GM23338 (cell line): ENCODE measurements around the gene QKI. TPM values are rescaled to one million over a fixed set of nuclear protein-coding genes. Genes with fewer than 3 reads are reported as not detected.

Experiments
- ATAC-seq: fragments of 200-7000 bp; cut with Tn5 transposase; 3 replicates; pipeline ENCODE4 v1.9.1; 2020
- DNase-seq: peaks from one replicate; pipeline ENCODE4 v3.0.0-alpha.2; 2015; ENCODE audit warnings: low spot score
- H2AFZ ChIP-seq: fragments of 200-600 bp; sonication (generic); 2 replicates; pipeline ENCODE4 v1.8.0; 2016; ENCODE audit warnings: antibody characterized with exemption, mild to moderate bottlenecking, moderate library complexity
- H3F3A ChIP-seq: fragments of 200-600 bp; sonication (generic); replicated peaks from 2 replicates; pipeline ENCODE4 v1.8.0; 2017; ENCODE audit warnings: antibody characterized with exemption, mixed run types, low read depth
- H3K27ac ChIP-seq: fragments of 200-600 bp; sonication (generic); 2 replicates; pipeline ENCODE4 v1.6.1; 2016; ENCODE audit warnings: low read depth
- H3K27me3 ChIP-seq: fragments of 200-600 bp; sonication (generic); 2 replicates; pipeline ENCODE4 v1.8.0; 2016; ENCODE audit warnings: mild to moderate bottlenecking, mixed run types, moderate library complexity; ENCODE audit not compliant: insufficient read depth
- H3K36me3 ChIP-seq: fragments of 200-600 bp; sonication (generic); 2 replicates; pipeline ENCODE4 v1.8.0; 2016; ENCODE audit warnings: mild to moderate bottlenecking; ENCODE audit not compliant: insufficient read depth
- H3K4me1 ChIP-seq: fragments of 200-600 bp; sonication (generic); 2 replicates; pipeline ENCODE4 v1.8.0; 2016; ENCODE audit warnings: mild to moderate bottlenecking, moderate library complexity; ENCODE audit not compliant: insufficient read depth
- H3K4me2 ChIP-seq: fragments of 200-600 bp; sonication (generic); 2 replicates; pipeline ENCODE4 v1.7.1; 2017; ENCODE audit warnings: mixed run types
- H3K4me3 ChIP-seq: fragments of 200-600 bp; sonication (generic); 2 replicates; pipeline ENCODE4 v1.6.1; 2016; ENCODE audit warnings: mixed run types
- H3K79me2 ChIP-seq: fragments of 200-600 bp; sonication (generic); replicated peaks from 2 replicates; pipeline ENCODE4 v1.8.0; 2017; ENCODE audit warnings: mild to moderate bottlenecking; ENCODE audit not compliant: insufficient read depth
- H3K9me2 ChIP-seq: fragments of 200-600 bp; sonication (generic); 2 replicates; pipeline ENCODE4 v1.8.0; 2017; ENCODE audit not compliant: insufficient read depth
- H4K20me1 ChIP-seq: fragments of 200-600 bp; sonication (generic); replicated peaks from 2 replicates; pipeline ENCODE4 v1.8.0; 2017; ENCODE audit warnings: mild to moderate bottlenecking; ENCODE audit not compliant: insufficient read depth
- H3K27ac Mint-ChIP-seq: 2 replicates; pipeline ENCODE4 v1.8.0; 2020; ENCODE audit warnings: inconsistent platforms, mild to moderate bottlenecking, moderate library complexity, mixed read lengths
- H3K27me3 Mint-ChIP-seq: 3 replicates; pipeline ENCODE4 v1.8.0; 2022; ENCODE audit warnings: low read depth, mild to moderate bottlenecking, moderate library complexity, mixed read lengths, inconsistent platforms; ENCODE audit not compliant: insufficient read depth, poor library complexity
- H3K36me3 Mint-ChIP-seq: 3 replicates; pipeline ENCODE4 v1.8.0; 2021; ENCODE audit warnings: low read depth, mild to moderate bottlenecking, inconsistent platforms, moderate library complexity, mixed read lengths
- H3K4me1 Mint-ChIP-seq: 3 replicates; pipeline ENCODE4 v1.8.0; 2020; ENCODE audit warnings: mild to moderate bottlenecking, inconsistent platforms, mixed read lengths
- H3K4me3 Mint-ChIP-seq: 3 replicates; pipeline ENCODE4 v1.8.0; 2021; ENCODE audit warnings: moderate library complexity, mild to moderate bottlenecking, inconsistent platforms, mixed read lengths
- H3K9me3 Mint-ChIP-seq: 3 replicates; pipeline ENCODE4 v1.8.0; 2020; ENCODE audit warnings: moderate library complexity, mild to moderate bottlenecking, inconsistent platforms, mixed read lengths
- EZH2 ChIP-seq: fragments of 200-600 bp; sonication (generic); IDR thresholded peaks from one replicate; pipeline ENCODE4 v1.8.0; 2017; ENCODE audit warnings: antibody characterized with exemption, mild to moderate bottlenecking, low read depth; ENCODE audit not compliant: unreplicated experiment
- EZH2phosphoT487 ChIP-seq: fragments of 200-600 bp; sonication (generic); IDR thresholded peaks from one replicate; pipeline ENCODE4 v1.8.1; 2018; ENCODE audit warnings: antibody characterized with exemption; ENCODE audit not compliant: unreplicated experiment
- JUNB ChIP-seq: IDR thresholded peaks from one replicate; pipeline ENCODE4 v1.6.1; 2016; ENCODE audit warnings: antibody characterized with exemption; ENCODE audit not compliant: unreplicated experiment
- NANOG ChIP-seq: IDR thresholded peaks from 2 replicates; pipeline ENCODE4 v1.6.1; 2016; ENCODE audit warnings: antibody characterized with exemption, borderline replicate concordance
- POLR2AphosphoS5 ChIP-seq: IDR thresholded peaks from 2 replicates; pipeline ENCODE4 v1.6.1; 2016; ENCODE audit warnings: antibody characterized with exemption, low read depth
- ZNF114 ChIP-seq: fragments of 250-450 bp; sonication (Bioruptor Pico); IDR thresholded peaks from 2 replicates; pipeline ENCODE4 v1.5.0; 2020; ENCODE audit warnings: mild to moderate bottlenecking, moderate library complexity
- polyA plus RNA-seq: library from polyadenylated mRNA; unstranded; fragments of >200 nt; fragmentation: Nextera tagmentation; extraction: Ambion mirVana; gene quantifications from 2 replicates; pipeline ENCODE4 v1.2.1, GENCODE V29; 2016
- total RNA-seq: library from RNA; depleted of rRNA; stranded (reverse); fragments of >200 nt; shearing (Covaris generic); gene quantifications from 2 replicates; pipeline ENCODE4 v1.2.3, GENCODE V29; 2014
- TF ChIP-seq, protein P1 (sequence below): fragments of 250-450 bp; sonication (Bioruptor Pico); IDR thresholded peaks from 2 replicates; pipeline ENCODE4 v1.5.0; 2020; ENCODE audit warnings: mild to moderate bottlenecking, moderate library complexity
- TF ChIP-seq, protein P2 (sequence below): IDR thresholded peaks from 2 replicates; pipeline ENCODE4 v1.6.1; 2016; ENCODE audit warnings: antibody characterized with exemption

QKI gene
- total and polyA plus RNA-seq, 2 experiments from 2014 or later, result 60.8 to 159 TPM

DNA sequence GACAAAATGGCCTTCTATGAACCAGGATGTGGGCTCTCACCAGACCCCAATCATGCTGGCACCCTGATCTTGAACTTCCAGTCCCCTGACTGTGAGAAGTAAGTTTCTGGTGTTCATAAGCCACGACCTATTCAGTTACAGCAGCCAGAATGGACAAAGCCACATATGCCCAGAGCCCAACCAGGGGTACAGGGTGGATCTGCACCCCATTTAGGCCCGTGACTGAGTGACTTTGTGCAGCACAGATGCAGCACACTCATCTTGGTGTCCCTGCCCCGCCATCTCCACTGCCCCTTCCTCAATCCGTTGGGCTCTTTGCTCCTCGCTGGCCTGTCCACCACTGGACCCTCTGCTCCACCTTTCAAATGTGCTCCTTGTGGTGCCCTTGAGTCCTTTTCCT lies 205.6 kb downstream of the QKI start (continued):
- TF ChIP-seq, protein P1, sequence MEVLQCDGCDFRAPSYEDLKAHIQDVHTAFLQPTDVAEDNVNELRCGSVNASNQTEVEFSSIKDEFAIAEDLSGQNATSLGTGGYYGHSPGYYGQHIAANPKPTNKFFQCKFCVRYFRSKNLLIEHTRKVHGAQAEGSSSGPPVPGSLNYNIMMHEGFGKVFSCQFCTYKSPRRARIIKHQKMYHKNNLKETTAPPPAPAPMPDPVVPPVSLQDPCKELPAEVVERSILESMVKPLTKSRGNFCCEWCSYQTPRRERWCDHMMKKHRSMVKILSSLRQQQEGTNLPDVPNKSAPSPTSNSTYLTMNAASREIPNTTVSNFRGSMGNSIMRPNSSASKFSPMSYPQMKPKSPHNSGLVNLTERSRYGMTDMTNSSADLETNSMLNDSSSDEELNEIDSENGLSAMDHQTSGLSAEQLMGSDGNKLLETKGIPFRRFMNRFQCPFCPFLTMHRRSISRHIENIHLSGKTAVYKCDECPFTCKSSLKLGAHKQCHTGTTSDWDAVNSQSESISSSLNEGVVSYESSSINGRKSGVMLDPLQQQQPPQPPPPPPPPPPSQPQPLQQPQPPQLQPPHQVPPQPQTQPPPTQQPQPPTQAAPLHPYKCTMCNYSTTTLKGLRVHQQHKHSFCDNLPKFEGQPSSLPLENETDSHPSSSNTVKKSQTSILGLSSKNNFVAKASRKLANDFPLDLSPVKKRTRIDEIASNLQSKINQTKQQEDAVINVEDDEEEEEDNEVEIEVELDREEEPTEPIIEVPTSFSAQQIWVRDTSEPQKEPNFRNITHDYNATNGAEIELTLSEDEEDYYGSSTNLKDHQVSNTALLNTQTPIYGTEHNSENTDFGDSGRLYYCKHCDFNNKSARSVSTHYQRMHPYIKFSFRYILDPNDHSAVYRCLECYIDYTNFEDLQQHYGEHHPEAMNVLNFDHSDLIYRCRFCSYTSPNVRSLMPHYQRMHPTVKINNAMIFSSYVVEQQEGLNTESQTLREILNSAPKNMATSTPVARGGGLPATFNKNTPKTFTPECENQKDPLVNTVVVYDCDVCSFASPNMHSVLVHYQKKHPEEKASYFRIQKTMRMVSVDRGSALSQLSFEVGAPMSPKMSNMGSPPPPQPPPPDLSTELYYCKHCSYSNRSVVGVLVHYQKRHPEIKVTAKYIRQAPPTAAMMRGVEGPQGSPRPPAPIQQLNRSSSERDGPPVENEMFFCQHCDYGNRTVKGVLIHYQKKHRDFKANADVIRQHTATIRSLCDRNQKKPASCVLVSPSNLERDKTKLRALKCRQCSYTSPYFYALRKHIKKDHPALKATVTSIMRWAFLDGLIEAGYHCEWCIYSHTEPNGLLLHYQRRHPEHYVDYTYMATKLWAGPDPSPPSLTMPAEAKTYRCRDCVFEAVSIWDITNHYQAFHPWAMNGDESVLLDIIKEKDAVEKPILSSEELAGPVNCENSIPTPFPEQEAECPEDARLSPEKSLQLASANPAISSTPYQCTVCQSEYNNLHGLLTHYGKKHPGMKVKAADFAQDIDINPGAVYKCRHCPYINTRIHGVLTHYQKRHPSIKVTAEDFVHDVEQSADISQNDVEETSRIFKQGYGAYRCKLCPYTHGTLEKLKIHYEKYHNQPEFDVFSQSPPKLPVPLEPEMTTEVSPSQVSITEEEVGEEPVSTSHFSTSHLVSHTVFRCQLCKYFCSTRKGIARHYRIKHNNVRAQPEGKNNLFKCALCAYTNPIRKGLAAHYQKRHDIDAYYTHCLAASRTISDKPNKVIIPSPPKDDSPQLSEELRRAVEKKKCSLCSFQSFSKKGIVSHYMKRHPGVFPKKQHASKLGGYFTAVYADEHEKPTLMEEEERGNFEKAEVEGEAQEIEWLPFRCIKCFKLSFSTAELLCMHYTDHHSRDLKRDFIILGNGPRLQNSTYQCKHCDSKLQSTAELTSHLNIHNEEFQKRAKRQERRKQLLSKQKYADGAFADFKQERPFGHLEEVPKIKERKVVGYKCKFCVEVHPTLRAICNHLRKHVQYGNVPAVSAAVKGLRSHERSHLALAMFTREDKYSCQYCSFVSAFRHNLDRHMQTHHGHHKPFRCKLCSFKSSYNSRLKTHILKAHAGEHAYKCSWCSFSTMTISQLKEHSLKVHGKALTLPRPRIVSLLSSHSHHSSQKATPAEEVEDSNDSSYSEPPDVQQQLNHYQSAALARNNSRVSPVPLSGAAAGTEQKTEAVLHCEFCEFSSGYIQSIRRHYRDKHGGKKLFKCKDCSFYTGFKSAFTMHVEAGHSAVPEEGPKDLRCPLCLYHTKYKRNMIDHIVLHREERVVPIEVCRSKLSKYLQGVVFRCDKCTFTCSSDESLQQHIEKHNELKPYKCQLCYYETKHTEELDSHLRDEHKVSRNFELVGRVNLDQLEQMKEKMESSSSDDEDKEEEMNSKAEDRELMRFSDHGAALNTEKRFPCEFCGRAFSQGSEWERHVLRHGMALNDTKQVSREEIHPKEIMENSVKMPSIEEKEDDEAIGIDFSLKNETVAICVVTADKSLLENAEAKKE (CRISPR knock-in tag), result no peak
- TF ChIP-seq NANOG, result no peak

DNA sequence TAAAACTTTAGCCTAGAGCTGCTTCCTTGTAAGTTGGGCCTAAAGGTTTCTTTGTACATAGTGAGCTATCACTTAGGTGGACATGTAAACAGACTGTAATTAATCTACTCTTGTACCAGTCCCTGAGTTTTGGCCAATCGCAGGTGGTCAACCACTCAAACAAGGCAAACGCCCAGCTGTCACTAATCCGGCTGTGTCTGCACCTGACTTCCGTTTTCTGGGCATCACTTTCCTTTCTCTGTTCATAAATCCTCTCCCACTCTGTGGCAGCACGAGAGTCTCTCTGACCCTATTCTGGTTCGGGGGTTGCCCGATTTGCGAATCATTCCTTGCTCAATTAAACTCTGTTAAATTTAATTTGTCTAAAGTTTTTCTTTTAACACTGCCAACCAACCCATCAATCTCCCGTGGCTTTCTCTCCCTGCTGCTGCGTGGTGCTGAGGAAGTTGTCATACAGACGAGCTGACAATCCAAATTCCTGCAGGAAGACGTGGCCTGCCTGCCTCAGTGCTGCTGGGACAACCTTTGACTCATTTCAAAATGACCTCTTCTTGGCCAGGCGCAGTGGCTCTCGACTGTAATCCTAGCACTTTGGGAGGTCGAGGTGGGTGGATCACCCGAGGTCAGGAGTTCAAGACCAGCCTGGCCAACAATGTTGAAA lies 206.3 kb downstream of the QKI start:
- DNase-seq, result no peak
- Histone ChIP-seq H3K27ac (no peak overlapping the region), H3K9me2 (0 out of 2 replicates have a peak, but pooled peaks cover 4% of the 10 kb centered on the region), H3K36me3 (no peaks in the 10 kb centered on the region), H3K4me1 (no peaks in the 10 kb centered on the region), H3K4me2 (no peak overlapping the region), H3K79me2 (no peaks in the 10 kb centered on the region), H2AFZ (no peak overlapping the region), H3K27me3 (no peaks in the 10 kb centered on the region), H4K20me1 (no peaks in the 10 kb centered on the region), H3F3A (no peaks in the 10 kb centered on the region), H3K4me3 (no peak overlapping the region)
- no peaks in the 10 kb centered on the region for H3K36me3 Mint-ChIP-seq
- H3K4me1 Mint-ChIP-seq, result peaks cover under 1% of the 10 kb centered on the region; the same call in 2 of the 3 replicates
- no peaks in the 10 kb centered on the region; the same call in 1 of the 3 replicates for H3K9me3 Mint-ChIP-seq
- peaks cover 3% of the 10 kb centered on the region for H3K27me3 Mint-ChIP-seq
- no peak overlapping the region for H3K4me3 Mint-ChIP-seq
- ATAC-seq, result no peak
- no peak overlapping the region for H3K27ac Mint-ChIP-seq
- TF ChIP-seq, protein P1 (CRISPR knock-in tag), result no peak
- no peak for TF ChIP-seq EZH2phosphoT487
- no peak for TF ChIP-seq POLR2AphosphoS5
- TF ChIP-seq, protein P2, sequence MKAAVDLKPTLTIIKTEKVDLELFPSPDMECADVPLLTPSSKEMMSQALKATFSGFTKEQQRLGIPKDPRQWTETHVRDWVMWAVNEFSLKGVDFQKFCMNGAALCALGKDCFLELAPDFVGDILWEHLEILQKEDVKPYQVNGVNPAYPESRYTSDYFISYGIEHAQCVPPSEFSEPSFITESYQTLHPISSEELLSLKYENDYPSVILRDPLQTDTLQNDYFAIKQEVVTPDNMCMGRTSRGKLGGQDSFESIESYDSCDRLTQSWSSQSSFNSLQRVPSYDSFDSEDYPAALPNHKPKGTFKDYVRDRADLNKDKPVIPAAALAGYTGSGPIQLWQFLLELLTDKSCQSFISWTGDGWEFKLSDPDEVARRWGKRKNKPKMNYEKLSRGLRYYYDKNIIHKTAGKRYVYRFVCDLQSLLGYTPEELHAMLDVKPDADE, result no peak
- no peak for TF ChIP-seq EZH2
- TF ChIP-seq ZNF114 (CRISPR knock-in tag), result no peak
- no peak for TF ChIP-seq JUNB
